ENCODE measurements around the gene INF2.
"Not testable (repeated sequence)": the region's sequence is repeated elsewhere in the genome, so short reads cannot be mapped to it uniquely, and the experiment has no call there.

Gene INF2

DNA sequence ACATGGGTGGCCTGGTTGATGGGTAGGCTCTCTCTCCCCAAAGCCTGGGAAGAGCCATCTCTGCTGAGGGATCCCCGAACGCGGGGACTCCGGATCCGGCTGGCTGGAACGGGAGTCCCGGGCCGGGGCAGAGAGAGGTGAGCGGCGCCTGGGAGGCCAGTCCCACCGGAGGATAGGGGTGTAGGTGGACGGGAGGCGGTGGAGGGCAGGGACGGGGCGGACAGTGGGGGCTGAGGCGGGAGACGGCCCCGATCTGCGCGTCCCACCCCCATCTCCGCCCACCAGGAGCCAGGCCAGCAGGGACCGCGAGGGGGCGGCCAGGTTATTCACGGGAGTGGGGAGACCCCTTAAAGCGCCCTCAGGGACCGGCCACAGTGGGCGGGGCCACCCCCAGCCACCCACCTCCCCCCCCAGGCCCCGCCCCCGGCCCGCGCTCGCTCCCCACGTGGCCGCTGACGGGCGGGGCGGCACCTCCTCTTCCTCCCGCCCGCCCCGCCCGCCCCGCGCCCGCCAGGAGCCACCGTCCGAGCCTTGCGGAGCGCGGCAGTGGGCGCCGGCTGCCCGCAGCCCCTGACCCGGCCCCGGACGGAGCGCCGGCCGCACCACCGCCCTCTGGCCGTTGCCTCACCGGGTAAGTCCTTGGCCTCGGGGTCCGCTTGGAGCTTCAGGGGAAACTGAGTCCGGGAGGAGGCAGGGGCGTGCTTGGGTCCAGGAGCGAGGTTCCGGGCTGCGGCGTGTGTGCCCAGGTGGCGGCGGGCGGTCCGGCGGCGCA is at the start of gene INF2:
INF2 (plus strand) TSS at position 510 of the 772 bp plus-strand sequence. CDS start 11,748 bp downstream, outside the sequence.
- peak; percentile 14 for DNase-seq (ENCODE audit: low read depth, low spot score)

DNA sequence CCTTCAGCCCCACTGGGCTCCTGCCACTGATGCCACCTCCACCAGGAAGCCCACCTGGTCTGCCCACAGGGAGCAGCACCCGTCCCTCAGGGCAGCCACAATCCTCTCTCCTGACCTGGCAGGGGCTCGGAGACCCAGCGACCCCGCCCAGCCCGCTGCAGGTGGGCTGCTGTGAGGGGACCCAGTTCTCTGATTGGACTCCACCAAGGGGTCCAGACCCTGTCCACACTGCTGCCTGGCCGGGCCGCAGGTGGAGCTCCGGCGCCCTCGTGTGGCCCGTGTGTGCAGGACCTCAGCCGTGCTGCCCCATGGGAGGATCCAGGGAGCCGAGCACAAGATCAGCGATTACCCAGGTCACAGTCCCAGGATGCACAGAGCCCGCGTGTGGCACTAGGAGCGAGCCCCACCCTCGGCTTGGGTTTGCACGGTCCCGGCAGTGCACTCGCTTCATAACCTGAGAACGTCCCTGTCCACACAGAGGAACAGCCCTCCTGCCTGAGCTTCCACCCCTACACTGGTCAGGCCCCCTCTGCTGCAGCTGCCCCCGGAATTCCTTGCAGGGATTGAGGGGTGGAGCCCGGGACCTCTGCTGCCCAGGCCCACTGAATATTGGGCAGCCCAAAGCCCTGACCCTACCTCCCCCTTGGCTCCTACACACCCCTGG is 49.4 kb upstream of the INF2 start:
- peak; percentile 4 for DNase-seq (ENCODE audit: low read depth, low spot score)

DNA sequence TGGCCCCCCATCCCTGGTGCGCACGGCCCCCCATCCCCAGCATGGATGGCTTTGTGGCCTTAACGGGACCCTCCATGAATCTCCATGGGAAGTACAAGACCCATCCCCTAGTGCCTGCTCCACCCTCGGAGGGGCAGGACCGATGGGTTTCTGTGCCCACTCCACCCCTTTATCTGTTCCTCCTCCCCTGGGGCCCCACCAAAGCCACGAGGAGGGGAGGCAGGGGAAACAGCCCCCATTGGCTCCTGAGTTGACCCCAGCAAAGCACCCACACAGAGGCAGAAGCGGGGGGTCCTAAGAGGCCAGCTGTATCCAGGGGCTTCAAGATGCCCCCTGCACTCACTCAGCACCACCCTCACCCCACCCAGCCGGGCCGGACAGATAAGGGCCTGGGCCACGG is 48.7 kb upstream of the INF2 start:
- no peak for DNase-seq (ENCODE audit: low read depth, low spot score)

- DNase-seq (ENCODE audit: low read depth, low spot score) = no peak
Measured at GRCh38 chr14:104641753-104642539, 47.5 kb upstream of the INF2 start.

DNA sequence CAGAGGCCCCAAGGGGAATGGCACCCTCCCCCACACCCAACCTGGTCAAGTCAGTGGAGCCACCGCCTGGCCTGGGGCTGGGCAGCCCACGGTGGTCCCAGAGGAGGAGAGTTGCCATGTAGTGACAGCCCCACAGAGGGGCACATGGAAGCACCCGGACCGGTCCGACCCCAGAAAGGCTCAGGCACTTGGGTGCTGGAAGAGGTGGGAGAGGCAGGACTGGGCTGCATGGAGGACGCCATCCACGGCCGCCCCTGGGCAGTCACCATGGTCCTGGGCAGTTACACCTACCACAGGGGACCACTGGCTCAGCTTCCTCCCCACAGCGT is 46.9 kb upstream of the INF2 start:
- no peak for DNase-seq (ENCODE audit: low read depth, low spot score)

DNA sequence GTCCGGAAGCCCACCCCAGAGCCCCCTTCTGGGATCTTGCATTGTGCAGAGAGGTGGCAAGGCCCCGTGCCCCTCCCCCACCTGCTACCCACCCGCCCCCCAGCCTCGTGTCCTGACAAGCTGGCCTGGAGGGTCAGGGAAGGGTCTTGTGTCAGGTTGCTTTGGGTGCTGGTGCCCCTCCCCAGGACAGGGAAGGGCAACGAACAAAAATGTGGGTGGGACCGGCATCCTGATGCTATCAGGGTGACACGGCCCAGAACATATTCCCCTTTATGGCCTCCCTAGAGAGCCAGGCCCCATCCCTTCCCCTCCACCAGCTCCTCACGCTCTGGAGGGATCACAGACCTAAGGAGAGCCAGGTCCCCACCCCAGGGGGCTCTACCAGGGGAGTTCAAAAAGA is 46.1 kb upstream of the INF2 start:
- no peak for DNase-seq (ENCODE audit: low read depth, low spot score)

- no peak for DNase-seq (ENCODE audit: low read depth, low spot score)
Measured at GRCh38 chr14:104644091-104644635, 45.3 kb upstream of the INF2 start.

GRCh38 chr14:104644656-104645378 is 44.6 kb upstream of the INF2 start:
- DNase-seq (ENCODE audit: low read depth, low spot score) = no peak

DNA sequence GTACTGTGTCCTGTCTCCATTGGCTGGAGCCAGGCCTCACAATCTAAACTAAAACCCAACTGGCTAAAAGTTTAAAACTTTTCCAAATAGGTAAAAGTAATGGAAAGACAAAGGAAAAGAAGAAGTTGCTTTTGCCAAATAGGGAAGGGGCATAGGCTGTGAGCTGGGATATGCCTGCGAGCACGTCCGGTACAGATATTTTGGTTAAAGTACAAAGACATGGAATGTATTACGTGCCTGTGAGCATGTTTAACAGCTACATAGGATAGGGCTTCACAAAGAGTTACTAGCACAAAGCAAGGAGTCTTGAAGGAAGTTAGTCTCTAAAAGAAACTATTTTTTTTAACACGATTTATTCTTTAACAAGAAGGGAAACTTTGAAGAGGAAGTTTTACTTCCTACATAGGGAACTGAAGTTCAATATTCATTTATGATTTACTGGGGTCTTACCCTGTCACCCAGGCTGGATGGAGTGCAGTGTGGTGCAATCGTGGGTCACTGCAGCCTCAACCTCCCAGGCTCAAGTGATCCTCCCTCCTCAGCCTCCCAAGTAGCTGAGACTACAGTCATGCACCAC is 41.9 kb upstream of the INF2 start:
- no peak for DNase-seq (ENCODE audit: low read depth, low spot score)

DNA sequence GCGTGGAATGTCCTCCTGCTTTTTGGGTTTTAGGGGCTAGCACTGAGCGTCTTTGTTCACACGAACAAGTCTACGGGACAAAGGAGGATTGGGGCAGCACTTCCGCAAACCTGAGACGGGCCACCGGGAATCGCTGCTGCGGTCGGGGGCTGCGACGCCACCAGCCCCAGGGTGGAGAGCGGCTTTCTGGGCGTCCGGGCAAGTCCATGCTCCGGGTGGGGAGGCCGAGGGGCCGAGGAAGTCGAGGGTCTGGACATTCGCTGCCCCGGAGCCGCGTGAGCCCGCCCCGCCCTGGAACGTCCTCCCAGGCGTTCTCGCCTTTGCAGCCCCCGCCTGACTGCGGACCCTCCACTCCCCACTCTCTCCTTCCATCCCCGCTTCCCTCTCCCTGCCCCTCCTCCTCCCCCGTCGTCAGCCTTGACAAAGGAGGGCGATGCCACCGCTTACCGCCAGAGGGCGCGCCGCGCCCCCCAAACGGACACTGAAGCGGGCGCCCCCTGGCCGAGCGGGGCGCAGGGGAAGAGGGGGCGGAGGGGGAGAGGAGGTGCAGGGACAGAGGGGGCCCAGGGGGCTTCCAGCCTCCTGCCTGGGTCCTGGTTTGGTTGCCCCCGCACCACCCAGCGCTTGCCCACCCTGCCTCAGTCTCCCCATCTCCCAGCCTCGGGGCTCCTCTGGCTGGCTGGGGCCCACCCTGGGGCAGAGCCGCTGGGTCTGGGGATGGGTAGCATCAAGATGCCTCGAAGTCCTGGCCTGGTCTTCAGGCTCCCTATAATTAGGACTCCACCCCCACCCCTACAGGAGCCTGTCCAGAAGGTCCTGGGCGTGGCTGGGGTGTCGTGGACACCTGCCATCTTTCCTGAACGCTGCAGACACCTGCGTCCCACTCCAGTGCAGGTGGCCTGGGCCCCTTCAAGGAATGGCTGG is 39.1 kb upstream of the INF2 start:
- peak; percentile 37 for DNase-seq (ENCODE audit: low read depth, low spot score)

DNA sequence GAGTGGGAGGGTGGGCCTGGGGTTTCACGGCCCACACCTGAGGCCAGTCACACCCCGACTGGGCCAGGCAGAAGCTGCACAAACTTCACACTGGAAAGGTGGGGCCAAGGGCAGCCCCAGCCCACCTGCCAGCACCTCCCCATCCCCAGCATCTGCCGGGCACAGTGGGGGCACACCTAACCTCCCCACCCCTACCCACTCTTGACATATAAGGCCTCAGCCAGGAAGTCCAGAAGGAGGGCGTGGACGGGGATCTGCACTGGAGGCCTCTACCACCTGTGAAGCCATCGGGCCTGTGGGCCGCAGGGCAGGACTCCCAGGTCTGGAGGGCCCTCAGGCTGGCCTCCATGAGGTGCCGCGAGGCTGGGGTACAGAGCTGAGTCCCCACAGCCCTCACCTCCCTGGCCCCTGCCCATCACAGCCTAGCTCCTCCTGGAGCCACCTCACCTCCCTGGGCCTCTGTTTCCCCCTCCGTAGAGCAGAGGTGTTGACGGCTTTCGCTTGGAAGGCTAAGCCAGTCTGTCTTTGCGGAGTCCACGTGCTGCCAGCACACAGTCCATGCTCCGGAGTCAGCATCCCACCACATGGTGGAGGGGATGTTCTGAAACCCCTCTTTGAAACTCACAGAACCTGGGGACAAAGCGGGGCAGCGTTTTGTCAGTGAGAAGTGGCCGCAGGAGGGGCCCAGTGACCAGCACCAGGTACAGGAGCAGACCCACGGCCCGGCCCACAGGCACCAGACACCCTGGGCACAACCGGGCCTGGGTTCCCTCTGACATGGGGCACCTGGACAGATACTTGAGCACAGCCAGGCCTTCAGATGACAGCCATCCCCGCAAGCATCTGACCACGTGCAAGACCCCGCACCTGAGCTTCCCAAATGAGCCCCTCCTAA is 38.2 kb upstream of the INF2 start:
- no peak for DNase-seq (ENCODE audit: low read depth, low spot score)

GRCh38 chr14:104651876-104652260 is 37.5 kb upstream of the INF2 start:
- no peak for DNase-seq (ENCODE audit: low read depth, low spot score)

DNA sequence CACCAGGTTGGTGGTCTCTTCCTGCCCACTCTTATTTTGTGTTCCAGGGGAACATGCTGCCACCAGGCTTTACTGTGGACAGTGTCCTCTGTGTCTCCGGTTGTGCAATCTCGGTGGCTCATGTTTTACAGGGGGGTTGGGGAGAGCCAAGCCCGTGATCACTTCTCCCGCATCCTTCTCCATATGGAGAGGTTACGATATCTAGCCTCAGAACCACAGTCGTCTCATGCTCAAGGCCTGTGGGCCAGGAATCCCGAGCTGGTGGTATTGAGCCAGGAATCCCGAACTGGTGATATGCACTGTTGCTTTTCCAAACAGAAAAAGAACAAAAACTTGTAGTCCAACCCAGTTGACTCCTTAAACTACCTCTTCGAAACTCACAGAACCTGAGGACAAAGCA is 37.0 kb upstream of the INF2 start:
- no peak for DNase-seq (ENCODE audit: low read depth, low spot score)

DNA sequence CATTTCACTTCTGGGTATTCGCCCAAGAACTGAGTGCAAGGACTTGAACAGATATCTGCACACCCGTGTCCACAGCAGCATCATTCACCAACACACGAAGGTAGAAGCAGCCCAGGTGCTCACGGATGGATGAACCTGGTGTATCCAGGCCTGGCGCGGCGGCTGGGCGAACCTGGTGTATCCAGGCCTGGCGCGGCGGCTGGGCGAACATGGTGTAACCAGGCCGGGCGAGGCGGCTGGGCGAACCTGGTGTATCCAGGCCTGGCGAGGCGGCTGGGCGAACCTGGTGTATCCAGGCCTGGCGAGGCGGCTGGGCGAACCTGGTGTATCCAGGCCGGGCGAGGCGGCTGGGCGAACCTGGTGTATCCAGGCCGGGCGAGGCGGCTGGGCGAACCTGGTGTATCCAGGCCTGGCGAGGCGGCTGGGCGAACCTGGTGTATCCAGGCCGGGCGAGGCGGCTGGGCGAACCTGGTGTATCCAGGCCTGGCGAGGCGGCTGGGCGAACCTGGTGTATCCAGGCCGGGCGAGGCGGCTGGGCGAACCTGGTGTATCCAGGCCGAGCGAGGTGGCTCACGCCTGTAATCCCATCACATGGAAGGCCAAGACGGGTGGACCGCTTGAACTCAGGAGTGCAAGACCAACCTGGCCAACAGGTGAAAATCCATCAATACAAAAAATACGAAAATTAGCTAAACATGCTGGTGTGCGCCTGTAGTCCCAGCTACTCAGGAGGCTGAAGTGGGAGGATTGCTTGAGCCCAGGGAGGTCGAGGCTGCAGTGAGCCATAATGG is 36.1 kb upstream of the INF2 start:
- not testable (repeated sequence) for DNase-seq (ENCODE audit: low read depth, low spot score)

GRCh38 chr14:104654119-104654518 is 35.3 kb upstream of the INF2 start:
- no peak for DNase-seq (ENCODE audit: low read depth, low spot score)

DNA sequence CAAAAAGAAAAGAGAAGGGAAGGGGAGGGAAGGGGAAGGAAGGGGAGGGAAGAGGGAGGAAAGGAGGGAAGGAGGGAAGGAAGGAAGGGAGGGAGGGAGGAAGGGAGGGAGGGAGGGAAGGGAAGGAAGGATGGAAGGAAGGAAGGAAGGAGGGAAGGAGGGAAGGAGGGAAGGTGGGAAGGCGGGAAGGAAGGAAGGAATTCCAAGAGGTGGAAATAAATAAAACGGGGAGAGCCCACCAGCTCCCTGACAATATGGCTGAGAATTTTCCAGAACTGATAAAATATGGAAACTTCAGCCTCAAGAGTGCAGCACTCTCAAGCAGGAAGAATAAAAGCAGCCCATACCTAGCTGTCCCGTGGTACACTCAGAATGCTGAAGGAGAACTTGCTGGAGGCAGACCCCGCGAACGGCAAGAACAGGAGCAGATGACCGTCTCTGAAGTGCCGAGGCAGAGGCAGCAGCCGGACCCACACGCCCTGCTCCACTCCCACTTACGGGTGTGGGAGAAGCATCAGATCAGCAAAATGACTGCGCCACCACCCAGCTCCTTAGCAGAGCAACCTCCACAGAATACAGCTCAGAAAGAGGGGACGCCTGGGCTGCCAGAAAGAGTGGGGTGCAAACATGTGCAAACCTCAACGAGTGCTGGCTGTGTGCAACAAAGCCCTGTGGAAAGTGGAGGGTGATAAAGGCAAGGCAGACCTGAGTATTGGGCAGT is 34.1 kb upstream of the INF2 start:
- no peak for DNase-seq (ENCODE audit: low read depth, low spot score)

DNA sequence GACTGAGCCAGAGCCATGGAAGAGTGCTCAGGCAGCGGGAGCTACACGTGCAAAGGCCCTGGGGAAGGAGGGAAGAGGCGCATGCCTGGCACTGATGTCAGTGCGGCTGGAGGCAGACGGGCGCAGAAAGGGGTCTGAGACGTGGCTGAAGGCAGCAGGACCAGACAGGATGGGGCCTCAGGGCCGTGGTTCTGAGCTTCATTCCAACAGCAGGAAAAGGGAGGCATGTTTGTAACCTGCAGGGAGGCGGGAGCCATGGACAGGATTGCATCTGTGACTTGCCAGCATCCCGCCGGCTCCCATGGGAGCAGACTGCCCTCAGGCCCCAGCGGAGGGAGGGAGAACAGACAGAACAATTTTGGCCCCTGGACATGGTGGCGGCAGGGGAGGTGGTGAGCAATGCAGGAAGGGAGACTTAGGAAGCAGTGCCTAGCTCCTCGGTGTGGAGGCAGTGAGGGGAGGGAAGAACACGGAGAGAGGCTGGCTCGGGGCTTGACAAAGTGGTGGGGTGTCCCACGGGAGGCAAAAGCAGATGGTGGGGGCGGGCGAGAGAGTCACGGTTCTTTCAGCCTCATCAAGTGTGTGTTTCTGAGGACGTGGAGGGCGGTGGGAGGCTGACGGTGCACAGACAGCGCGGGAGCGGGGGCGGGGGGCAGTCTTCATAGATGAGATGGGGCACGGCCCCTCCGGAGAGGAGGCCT is 33.3 kb upstream of the INF2 start:
- DNase-seq (ENCODE audit: low read depth, low spot score) = no peak
